Vagina (tissue), 2 donors: ENCODE measurements around the gene CNTN5. TPM values are rescaled to one million over a fixed set of nuclear protein-coding genes. Genes with fewer than 3 reads are reported as not detected.

ENCODE experiments used
- DNase-seq, 2 donors: peaks; one replicate each; pipeline ENCODE4 v3.0.0-alpha.2; 2017; ENCODE audit errors: extremely low spot score in 2 of 2
- H3K27ac ChIP-seq: fragments of 200-600 bp; sonication (generic); one replicate; pipeline ENCODE4 v1.5.1; 2019
- H3K27me3 ChIP-seq: fragments of 200-600 bp; sonication (generic); one replicate; pipeline ENCODE4 v1.5.1; 2019
- H3K36me3 ChIP-seq, 2 donors: fragments of 200-600 bp; sonication (generic); one replicate each; pipeline ENCODE4 v1.5.1; 2017 to 2019
- H3K4me1 ChIP-seq: fragments of 200-600 bp; sonication (generic); one replicate; pipeline ENCODE4 v1.5.1; 2019
- H3K4me3 ChIP-seq, 2 donors: fragments of 200-600 bp; sonication (generic); 1 replicate in 1 of 2; 2 replicates in 1 of 2; pipeline ENCODE4 v1.5.1; 2016 to 2019
- H3K9me3 ChIP-seq: fragments of 200-600 bp; sonication (generic); one replicate; pipeline ENCODE4 v1.5.1; 2019
- CTCF ChIP-seq, 3 experiments: fragments of 450-650 bp in 2 of 3; fragments of 200-600 bp in 1 of 3; sonication (generic) in 1 of 3; IDR thresholded peaks; one replicate each; pipeline ENCODE4 v1.5.1; 2017 to 2019; ENCODE audit warnings: antibody characterized with exemption in 3 of 3, mild to moderate bottlenecking in 2 of 3, moderate library complexity in 2 of 3
- POLR2A ChIP-seq, 2 donors: fragments of 450-650 bp; IDR thresholded peaks; one replicate each; pipeline ENCODE4 v1.6.1; 2017; ENCODE audit warnings: antibody characterized with exemption in 2 of 2, mild to moderate bottlenecking in 2 of 2, moderate library complexity in 2 of 2
- POLR2AphosphoS5 ChIP-seq, 2 donors: sonication (generic); formaldehyde crosslinking; IDR thresholded peaks; one replicate each; pipeline ENCODE4 v1.9.0; 2017; ENCODE audit warnings: antibody characterized with exemption in 2 of 2, mild to moderate bottlenecking in 2 of 2, low read depth in 1 of 2; ENCODE audit not compliant: insufficient read depth in 1 of 2
- intact Hi-C: fragments of 100-400 bp; cut with DNase I; formaldehyde crosslinking; loops from one replicate; pipeline ENCODE4 v1.15.1; 2023
- total RNA-seq: library from RNA; depleted of rRNA; stranded (reverse); fragments of >200 nt; gene quantifications from one replicate; pipeline ENCODE4 v1.2.3, GENCODE V29; 2016

Gene CNTN5
- total RNA-seq, 1 donor from 2014 or later: 0.25 TPM

- Histone ChIP-seq H3K9me3 (no peaks in the 10 kb centered on the region), H3K4me1 (no peaks in the 10 kb centered on the region), H3K27me3 (no peaks in the 10 kb centered on the region), H3K4me3 (no peak overlapping the region), H3K27ac (no peak overlapping the region), H3K36me3 (no peaks in the 10 kb centered on the region)
- intact Hi-C loops: no loop called here
- no peak for TF ChIP-seq CTCF (IDR thresholded peaks at IDR 0.05)
- TF ChIP-seq POLR2A (IDR thresholded peaks at IDR 0.05): no peak
- TF ChIP-seq POLR2AphosphoS5 (IDR thresholded peaks at IDR 0.05; ENCODE audit: insufficient read depth in 1 of 2, low read depth in 1 of 2): no peak
- DNase-seq: no peak
Measured at GRCh38 chr11:99246199-99246598, 225.4 kb downstream of the CNTN5 start.

GRCh38 chr11:99256614-99257013, 235.9 kb downstream of the CNTN5 start:
- TF ChIP-seq CTCF (IDR thresholded peaks at IDR 0.05) (no peak), POLR2AphosphoS5 (IDR thresholded peaks at IDR 0.05; ENCODE audit: insufficient read depth in 1 of 2, low read depth in 1 of 2) (no peak), POLR2A (IDR thresholded peaks at IDR 0.05) (no peak)
- intact Hi-C loops: no loop called here
- no peak for DNase-seq
- Histone ChIP-seq H3K4me3 (no peak overlapping the region), H3K27me3 (no peaks in the 10 kb centered on the region), H3K4me1 (no peaks in the 10 kb centered on the region), H3K9me3 (no peaks in the 10 kb centered on the region), H3K27ac (no peak overlapping the region), H3K36me3 (no peaks in the 10 kb centered on the region)

- DNase-seq: no peak
- Histone ChIP-seq H3K27ac (no peak overlapping the region), H3K9me3 (no peaks in the 10 kb centered on the region), H3K4me1 (no peaks in the 10 kb centered on the region), H3K27me3 (no peaks in the 10 kb centered on the region), H3K4me3 (no peak overlapping the region), H3K36me3 (no peaks in the 10 kb centered on the region)
- intact Hi-C loops: no loop called here
- no peak for TF ChIP-seq CTCF (IDR thresholded peaks at IDR 0.05)
- TF ChIP-seq POLR2A (IDR thresholded peaks at IDR 0.05): no peak
- TF ChIP-seq POLR2AphosphoS5 (IDR thresholded peaks at IDR 0.05; ENCODE audit: insufficient read depth in 1 of 2, low read depth in 1 of 2): no peak
Measured at GRCh38 chr11:99257131-99257530, 236.4 kb downstream of the CNTN5 start.

GRCh38 chr11:99260696-99261095, 239.9 kb downstream of the CNTN5 start:
- no peak for TF ChIP-seq POLR2AphosphoS5 (IDR thresholded peaks at IDR 0.05; ENCODE audit: insufficient read depth in 1 of 2, low read depth in 1 of 2)
- no peak for TF ChIP-seq CTCF (IDR thresholded peaks at IDR 0.05)
- TF ChIP-seq POLR2A (IDR thresholded peaks at IDR 0.05): no peak
- H3K4me3 ChIP-seq: no peak overlapping the region
- H3K36me3 ChIP-seq: no peaks in the 10 kb centered on the region
- no peaks in the 10 kb centered on the region for H3K9me3 ChIP-seq
- no peaks in the 10 kb centered on the region for H3K4me1 ChIP-seq
- no peak for DNase-seq
- intact Hi-C loops: no loop called here
- H3K27ac ChIP-seq: no peak overlapping the region
- H3K27me3 ChIP-seq: no peaks in the 10 kb centered on the region

GRCh38 chr11:99268886-99269285, 248.1 kb downstream of the CNTN5 start:
- TF ChIP-seq POLR2AphosphoS5 (IDR thresholded peaks at IDR 0.05; ENCODE audit: insufficient read depth in 1 of 2, low read depth in 1 of 2) (no peak), POLR2A (IDR thresholded peaks at IDR 0.05) (no peak), CTCF (IDR thresholded peaks at IDR 0.05) (no peak)
- no peaks in the 10 kb centered on the region for H3K27me3 ChIP-seq
- intact Hi-C loops: no loop called here

More at GRCh38 chr11:99268886-99269285, 248.1 kb downstream of the CNTN5 start:
- no peak for DNase-seq
- H3K36me3 ChIP-seq: no peaks in the 10 kb centered on the region
- no peaks in the 10 kb centered on the region for H3K4me1 ChIP-seq
- no peak overlapping the region for H3K27ac ChIP-seq
- H3K4me3 ChIP-seq: no peak overlapping the region
- H3K9me3 ChIP-seq: no peaks in the 10 kb centered on the region
